Loucy (cell line): Measurements from ENCODE around the gene ROR1.

Source experiments
- H2AFZ ChIP-seq: fragments of 200-600 bp; sonication (generic); 2 replicates; pipeline ENCODE4 v1.6.0; 2016; ENCODE audit warnings: antibody characterized with exemption, mild to moderate bottlenecking, low read length, moderate library complexity
- H3F3A ChIP-seq: fragments of 200-600 bp; 2 replicates; pipeline ENCODE4 v1.6.0; 2016; ENCODE audit warnings: antibody characterized with exemption, low read depth, mild to moderate bottlenecking
- H3K27me3 ChIP-seq: fragments of 200-600 bp; sonication (generic); 2 replicates; pipeline ENCODE4 v1.6.1; 2014; ENCODE audit warnings: low read length, mild to moderate bottlenecking; ENCODE audit not compliant: insufficient read depth, poor library complexity, severe bottlenecking
- H3K36me3 ChIP-seq: fragments of 200-600 bp; sonication (generic); 2 replicates; pipeline ENCODE4 v1.6.1; 2016; ENCODE audit warnings: low read length; ENCODE audit not compliant: insufficient read depth
- H3K4me1 ChIP-seq: fragments of 200-600 bp; sonication (generic); 2 replicates; pipeline ENCODE4 v1.5.1; 2014; ENCODE audit warnings: low read length, mild to moderate bottlenecking; ENCODE audit not compliant: insufficient read depth, poor library complexity, severe bottlenecking
- H3K4me2 ChIP-seq: fragments of 200-600 bp; sonication (generic); 2 replicates; pipeline ENCODE4 v1.6.0; 2014; ENCODE audit warnings: antibody characterized with exemption, low read length, low read depth, mild to moderate bottlenecking; ENCODE audit not compliant: poor library complexity, severe bottlenecking
- H3K4me3 ChIP-seq: fragments of 200-600 bp; sonication (generic); 2 replicates; pipeline ENCODE4 v1.5.1; 2014; ENCODE audit warnings: low read length, mild to moderate bottlenecking, mixed read lengths; ENCODE audit not compliant: poor library complexity, severe bottlenecking
- H3K79me2 ChIP-seq: fragments of 200-600 bp; sonication (generic); 2 replicates; pipeline ENCODE4 v1.6.1; 2014; ENCODE audit warnings: low read length; ENCODE audit not compliant: insufficient read depth
- H3K9ac ChIP-seq: fragments of 200-600 bp; sonication (generic); 2 replicates; pipeline ENCODE4 v1.6.0; 2014; ENCODE audit warnings: mild to moderate bottlenecking, low read depth, low read length, moderate library complexity; ENCODE audit not compliant: poor library complexity, severe bottlenecking
- H3K9me2 ChIP-seq: fragments of 200-600 bp; sonication (generic); replicated peaks from 2 replicates; pipeline ENCODE4 v1.6.1; 2016; ENCODE audit warnings: low read depth, low read length, mixed read lengths
- H3K9me3 ChIP-seq: fragments of 200-600 bp; sonication (generic); 2 replicates; pipeline ENCODE4 v1.6.1; 2014; ENCODE audit warnings: mild to moderate bottlenecking, antibody characterized with exemption, low read length, low read depth; ENCODE audit not compliant: insufficient read depth
- H4K20me1 ChIP-seq: fragments of 200-600 bp; sonication (generic); 2 replicates; pipeline ENCODE4 v1.6.0; 2014; ENCODE audit warnings: antibody characterized with exemption, low read length, mild to moderate bottlenecking; ENCODE audit not compliant: insufficient read depth, poor library complexity, severe bottlenecking
- EZH2phosphoT487 ChIP-seq: fragments of 200-600 bp; IDR thresholded peaks from 2 replicates; pipeline ENCODE4 v1.6.1; 2018; ENCODE audit warnings: antibody characterized with exemption, mild to moderate bottlenecking, moderate library complexity, borderline replicate concordance
- TF ChIP-seq, protein P1 (sequence below): fragments of 200-600 bp; sonication (generic); conservative IDR thresholded peaks from 2 replicates; pipeline ENCODE4 v1.5.1; 2014; ENCODE audit warnings: mild to moderate bottlenecking, antibody characterized with exemption, low read length

Gene ROR1

DNA sequence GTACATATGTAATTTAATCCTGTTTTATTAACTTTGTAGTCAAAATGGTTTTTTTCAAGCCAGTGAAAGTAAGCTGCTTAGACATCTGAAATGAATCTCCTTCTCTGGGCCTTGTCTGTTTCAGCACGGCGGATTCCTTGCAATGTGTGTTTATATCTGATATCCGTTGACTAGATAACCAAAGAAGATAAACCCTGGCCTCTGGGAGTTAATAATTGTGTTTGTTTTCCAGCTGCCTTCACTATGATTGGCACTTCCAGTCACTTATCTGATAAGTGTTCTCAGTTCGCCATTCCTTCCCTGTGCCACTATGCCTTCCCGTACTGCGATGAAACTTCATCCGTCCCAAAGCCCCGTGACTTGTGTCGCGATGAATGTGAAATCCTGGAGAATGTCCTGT is 366.1 kb downstream of the ROR1 start:
- H3K9ac ChIP-seq: no peak overlapping the region
- no peaks in the 10 kb centered on the region for H3K4me1 ChIP-seq
- H2AFZ ChIP-seq: no peak overlapping the region
- no peaks in the 10 kb centered on the region for H4K20me1 ChIP-seq
- H3F3A ChIP-seq: no peaks in the 10 kb centered on the region
- no peak overlapping the region for H3K4me2 ChIP-seq
- no peaks in the 10 kb centered on the region for H3K9me2 ChIP-seq
- no peak overlapping the region for H3K4me3 ChIP-seq
- no peaks in the 10 kb centered on the region for H3K27me3 ChIP-seq
- TF ChIP-seq EZH2phosphoT487: no peak
- TF ChIP-seq, protein P1, sequence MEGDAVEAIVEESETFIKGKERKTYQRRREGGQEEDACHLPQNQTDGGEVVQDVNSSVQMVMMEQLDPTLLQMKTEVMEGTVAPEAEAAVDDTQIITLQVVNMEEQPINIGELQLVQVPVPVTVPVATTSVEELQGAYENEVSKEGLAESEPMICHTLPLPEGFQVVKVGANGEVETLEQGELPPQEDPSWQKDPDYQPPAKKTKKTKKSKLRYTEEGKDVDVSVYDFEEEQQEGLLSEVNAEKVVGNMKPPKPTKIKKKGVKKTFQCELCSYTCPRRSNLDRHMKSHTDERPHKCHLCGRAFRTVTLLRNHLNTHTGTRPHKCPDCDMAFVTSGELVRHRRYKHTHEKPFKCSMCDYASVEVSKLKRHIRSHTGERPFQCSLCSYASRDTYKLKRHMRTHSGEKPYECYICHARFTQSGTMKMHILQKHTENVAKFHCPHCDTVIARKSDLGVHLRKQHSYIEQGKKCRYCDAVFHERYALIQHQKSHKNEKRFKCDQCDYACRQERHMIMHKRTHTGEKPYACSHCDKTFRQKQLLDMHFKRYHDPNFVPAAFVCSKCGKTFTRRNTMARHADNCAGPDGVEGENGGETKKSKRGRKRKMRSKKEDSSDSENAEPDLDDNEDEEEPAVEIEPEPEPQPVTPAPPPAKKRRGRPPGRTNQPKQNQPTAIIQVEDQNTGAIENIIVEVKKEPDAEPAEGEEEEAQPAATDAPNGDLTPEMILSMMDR: no peak
- H3K9me3 ChIP-seq: no peaks in the 10 kb centered on the region
- H3K36me3 ChIP-seq: no peaks in the 10 kb centered on the region
- H3K79me2 ChIP-seq: no peaks in the 10 kb centered on the region

- no peaks in the 10 kb centered on the region for H3K27me3 ChIP-seq
- no peak overlapping the region for H3K4me3 ChIP-seq
- no peak overlapping the region for H3K4me2 ChIP-seq
- H2AFZ ChIP-seq: no peak overlapping the region
- no peaks in the 10 kb centered on the region for H3K9me2 ChIP-seq
- no peaks in the 10 kb centered on the region for H3K9me3 ChIP-seq
- H3F3A ChIP-seq: no peaks in the 10 kb centered on the region
- H3K4me1 ChIP-seq: no peaks in the 10 kb centered on the region
- H3K9ac ChIP-seq: no peak overlapping the region
- H4K20me1 ChIP-seq: no peaks in the 10 kb centered on the region
- no peaks in the 10 kb centered on the region for H3K79me2 ChIP-seq
- H3K36me3 ChIP-seq: no peaks in the 10 kb centered on the region
- TF ChIP-seq EZH2phosphoT487: no peak
- TF ChIP-seq, protein P1: no peak
These were observed 366.8 kb downstream of the ROR1 start for GRCh38 chr1:64140596-64140995.

GRCh38 chr1:64147045-64147724 is 373.4 kb downstream of the ROR1 start:
- H3F3A ChIP-seq: no peaks in the 10 kb centered on the region
- H3K36me3 ChIP-seq: no peaks in the 10 kb centered on the region

More at GRCh38 chr1:64147045-64147724, 373.4 kb downstream of the ROR1 start:
- Histone ChIP-seq H2AFZ (no peak overlapping the region), H4K20me1 (no peaks in the 10 kb centered on the region), H3K9me2 (no peaks in the 10 kb centered on the region), H3K9me3 (no peaks in the 10 kb centered on the region), H3K27me3 (no peaks in the 10 kb centered on the region), H3K79me2 (no peaks in the 10 kb centered on the region), H3K4me2 (no peak overlapping the region), H3K4me3 (no peak overlapping the region), H3K4me1 (peaks cover 15% of the 10 kb centered on the region), H3K9ac (no peak overlapping the region)
- TF ChIP-seq, protein P1: no peak
- no peak for TF ChIP-seq EZH2phosphoT487
